Measurements from ENCODE around the gene TIAM2.

- TF ChIP-seq CTCF (conservative IDR thresholded peaks at IDR 0.05; ENCODE audit: low read length), result no peak
- TF ChIP-seq EZH2phosphoT487 (IDR thresholded peaks at IDR 0.05; ENCODE audit: borderline replicate concordance, low read depth, low read length), result no peak
These were observed 66.3 kb downstream of the TIAM2 start for GRCh38 chr6:155061381-155061780.
